Measurements from ENCODE around the gene PDSS2. TPM values are rescaled to one million over a fixed set of nuclear protein-coding genes. Genes with fewer than 3 reads are reported as not detected.
"Not testable (repeated sequence)": the region's sequence is repeated elsewhere in the genome, so short reads cannot be mapped to it uniquely, and the experiment has no call there.

Gene PDSS2
- total RNA-seq, 1 donor, result 12.3 TPM

GRCh38 chr6:107374264-107374663, 85.1 kb downstream of the PDSS2 start:
- no peaks in the 10 kb centered on the region for H3K4me1 ChIP-seq (ENCODE audit: insufficient read depth, low read length)

GRCh38 chr6:107369493-107369892, 89.9 kb downstream of the PDSS2 start:
- H3K4me2 ChIP-seq (ENCODE audit: insufficient read depth, low read length), result no peak overlapping the region
- H3K27me3 ChIP-seq (ENCODE audit: insufficient read depth, low read length), result no peaks in the 10 kb centered on the region
- H4K20me1 ChIP-seq (ENCODE audit: insufficient read depth, low read length), result peaks cover 3% of the 10 kb centered on the region
- no peak for DNase-seq (ENCODE audit: insufficient read length, low spot score, missing footprints)
- no peaks in the 10 kb centered on the region for H3K9me3 ChIP-seq (ENCODE audit: low read depth, low read length)
- no peaks in the 10 kb centered on the region for H3K4me1 ChIP-seq (ENCODE audit: insufficient read depth, low read length)
- H3K27ac ChIP-seq (ENCODE audit: low read depth, low read length), result no peak overlapping the region
- no peak overlapping the region for H2AFZ ChIP-seq (ENCODE audit: low read length)
- no peak overlapping the region for H3K4me3 ChIP-seq (ENCODE audit: insufficient read depth, low read length)
- no peaks in the 10 kb centered on the region for H3K79me2 ChIP-seq (ENCODE audit: insufficient read depth, low read length)
- no peaks in the 10 kb centered on the region for H3K36me3 ChIP-seq (ENCODE audit: insufficient read depth, low read length)
- no peak for TF ChIP-seq CTCF (IDR thresholded peaks at IDR 0.05; ENCODE audit: extremely low read depth, low read depth, low read length)

More at GRCh38 chr6:107374264-107374663, 85.1 kb downstream of the PDSS2 start:
- Histone ChIP-seq H3K9me3 (ENCODE audit: low read depth, low read length) (no peaks in the 10 kb centered on the region), H3K4me2 (ENCODE audit: insufficient read depth, low read length) (no peak overlapping the region), H3K36me3 (ENCODE audit: insufficient read depth, low read length) (no peaks in the 10 kb centered on the region), H3K79me2 (ENCODE audit: insufficient read depth, low read length) (no peaks in the 10 kb centered on the region), H3K27me3 (ENCODE audit: insufficient read depth, low read length) (no peaks in the 10 kb centered on the region), H3K27ac (ENCODE audit: low read depth, low read length) (no peak overlapping the region), H2AFZ (ENCODE audit: low read length) (no peak overlapping the region), H3K4me3 (ENCODE audit: insufficient read depth, low read length) (no peak overlapping the region), H4K20me1 (ENCODE audit: insufficient read depth, low read length) (no peaks in the 10 kb centered on the region)
- DNase-seq (ENCODE audit: insufficient read length, low spot score, missing footprints), result no peak
- TF ChIP-seq CTCF (IDR thresholded peaks at IDR 0.05; ENCODE audit: extremely low read depth, low read depth, low read length), result no peak

- peaks cover 3% of the 10 kb centered on the region for H4K20me1 ChIP-seq (ENCODE audit: insufficient read depth, low read length)
- H3K4me1 ChIP-seq (ENCODE audit: insufficient read depth, low read length), result no peaks in the 10 kb centered on the region
- H3K27ac ChIP-seq (ENCODE audit: low read depth, low read length), result no peak overlapping the region
- no peaks in the 10 kb centered on the region for H3K9me3 ChIP-seq (ENCODE audit: low read depth, low read length)
- no peak overlapping the region for H2AFZ ChIP-seq (ENCODE audit: low read length)
- no peaks in the 10 kb centered on the region for H3K36me3 ChIP-seq (ENCODE audit: insufficient read depth, low read length)
- no peaks in the 10 kb centered on the region for H3K79me2 ChIP-seq (ENCODE audit: insufficient read depth, low read length)
- no peak overlapping the region for H3K4me3 ChIP-seq (ENCODE audit: insufficient read depth, low read length)
- no peaks in the 10 kb centered on the region for H3K27me3 ChIP-seq (ENCODE audit: insufficient read depth, low read length)
- no peak for TF ChIP-seq CTCF (IDR thresholded peaks at IDR 0.05; ENCODE audit: extremely low read depth, low read depth, low read length)
- no peak overlapping the region for H3K4me2 ChIP-seq (ENCODE audit: insufficient read depth, low read length)
- no peak for DNase-seq (ENCODE audit: insufficient read length, low spot score, missing footprints)
Observed at GRCh38 chr6:107368471-107368870, 90.9 kb downstream of the PDSS2 start.

GRCh38 chr6:107364173-107364572, 95.2 kb downstream of the PDSS2 start:
- H3K36me3 ChIP-seq (ENCODE audit: insufficient read depth, low read length); H3K27ac ChIP-seq (ENCODE audit: low read depth, low read length); H3K79me2 ChIP-seq (ENCODE audit: insufficient read depth, low read length); H3K27me3 ChIP-seq (ENCODE audit: insufficient read depth, low read length); H3K4me2 ChIP-seq (ENCODE audit: insufficient read depth, low read length); H2AFZ ChIP-seq (ENCODE audit: low read length); H3K4me3 ChIP-seq (ENCODE audit: insufficient read depth, low read length); DNase-seq (ENCODE audit: insufficient read length, low spot score, missing footprints); H3K9me3 ChIP-seq (ENCODE audit: low read depth, low read length): not testable (repeated sequence)
- H3K4me1 ChIP-seq (ENCODE audit: insufficient read depth, low read length), result peaks cover 13% of the 10 kb centered on the region
- H4K20me1 ChIP-seq (ENCODE audit: insufficient read depth, low read length), result peaks cover 12% of the 10 kb centered on the region
